WERI-Rb-1 (cell line): ENCODE data around the gene CENPH.
"Not testable (repeated sequence)": the region's sequence is repeated elsewhere in the genome, so short reads cannot be mapped to it uniquely, and the experiment has no call there.

Experiments used
- DNase-seq: peaks from one replicate; pipeline ENCODE4 v3.0.0-alpha.2; 2020
- H3K27ac ChIP-seq: fragments of 250-450 bp; sonication (Bioruptor Pico); 2 replicates; pipeline ENCODE4 v1.5.1; 2020; ENCODE audit warnings: mild to moderate bottlenecking, moderate library complexity
- H3K27me3 ChIP-seq: fragments of 250-450 bp; sonication (Bioruptor Pico); 2 replicates; pipeline ENCODE4 v1.5.1; 2021; ENCODE audit warnings: mild to moderate bottlenecking, low read depth, moderate library complexity; ENCODE audit not compliant: insufficient read depth, severe bottlenecking
- H3K36me3 ChIP-seq: fragments of 250-450 bp; sonication (Bioruptor Pico); 2 replicates; pipeline ENCODE4 v1.5.1; 2020; ENCODE audit warnings: mild to moderate bottlenecking, moderate library complexity
- H3K4me3 ChIP-seq: 2 replicates; pipeline ENCODE4 v1.5.1; 2011; ENCODE audit warnings: low read depth, mild to moderate bottlenecking, control low read depth, low read length
- H3K9me3 ChIP-seq: fragments of 250-450 bp; sonication (Bioruptor Pico); 2 replicates; pipeline ENCODE4 v1.5.1; 2021; ENCODE audit warnings: mild to moderate bottlenecking, moderate library complexity; ENCODE audit not compliant: severe bottlenecking
- CTCF ChIP-seq: IDR thresholded peaks from 2 replicates; pipeline ENCODE4 v1.5.1; 2011; ENCODE audit warnings: low read depth, mild to moderate bottlenecking, control low read depth, inconsistent platforms, low read length

Gene CENPH

GRCh38 chr5:69248019-69248418 is 58.6 kb downstream of the CENPH start:
- DNase-seq, result no peak
- no peak for TF ChIP-seq CTCF
- Histone ChIP-seq H3K36me3 (no peaks in the 10 kb centered on the region), H3K27ac (no peak overlapping the region), H3K27me3 (no peaks in the 10 kb centered on the region), H3K4me3 (no peak overlapping the region), H3K9me3 (no peaks in the 10 kb centered on the region)

- H3K27ac ChIP-seq, result no peak overlapping the region
Observed at GRCh38 chr5:69250593-69250992, 61.2 kb downstream of the CENPH start.

GRCh38 chr5:69252437-69252836 is 63.1 kb downstream of the CENPH start:
- no peak for TF ChIP-seq CTCF
- DNase-seq, result no peak
- Histone ChIP-seq H3K9me3 (no peaks in the 10 kb centered on the region), H3K27ac (no peak overlapping the region), H3K27me3 (no peaks in the 10 kb centered on the region), H3K36me3 (peaks cover 4% of the 10 kb centered on the region; the same call in 1 of the 2 replicates), H3K4me3 (no peak overlapping the region)

More at GRCh38 chr5:69250593-69250992, 61.2 kb downstream of the CENPH start:
- no peak overlapping the region for H3K4me3 ChIP-seq
- no peak for DNase-seq
- no peaks in the 10 kb centered on the region for H3K36me3 ChIP-seq
- TF ChIP-seq CTCF, result no peak
- H3K9me3 ChIP-seq, result no peaks in the 10 kb centered on the region
- no peaks in the 10 kb centered on the region for H3K27me3 ChIP-seq

GRCh38 chr5:69255940-69256339 is 66.6 kb downstream of the CENPH start:
- H3K9me3 ChIP-seq, DNase-seq, H3K27me3 ChIP-seq, H3K27ac ChIP-seq, H3K4me3 ChIP-seq: not testable (repeated sequence)
- peaks cover 17% of the 10 kb centered on the region for H3K36me3 ChIP-seq

GRCh38 chr5:69257577-69257976 is 68.2 kb downstream of the CENPH start:
- H3K27me3 ChIP-seq, result no peaks in the 10 kb centered on the region
- no peak for TF ChIP-seq CTCF
- peaks cover 19% of the 10 kb centered on the region for H3K36me3 ChIP-seq
- DNase-seq, result no peak
- no peaks in the 10 kb centered on the region for H3K9me3 ChIP-seq
- no peak overlapping the region for H3K27ac ChIP-seq
- H3K4me3 ChIP-seq, result no peak overlapping the region
